Measurements from ENCODE around the gene ABLIM3.
"Not testable (repeated sequence)": the region's sequence is repeated elsewhere in the genome, so short reads cannot be mapped to it uniquely, and the experiment has no call there.

ABLIM3 gene

GRCh38 chr5:149160291-149160787, 19.0 kb downstream of the ABLIM3 start:
- no peak for DNase-seq

GRCh38 chr5:149161026-149161687, 19.9 kb downstream of the ABLIM3 start:
- DNase-seq: no peak

GRCh38 chr5:149161850-149162249, 20.6 kb downstream of the ABLIM3 start:
- DNase-seq: no peak

- DNase-seq: no peak
These were observed 21.2 kb downstream of the ABLIM3 start for GRCh38 chr5:149162401-149163084.

- DNase-seq: no peak
These were observed 23.4 kb downstream of the ABLIM3 start for GRCh38 chr5:149164731-149165130.

- no peak for DNase-seq
These were observed 24.8 kb downstream of the ABLIM3 start for GRCh38 chr5:149166128-149166527.

GRCh38 chr5:149166591-149167100, 25.4 kb downstream of the ABLIM3 start:
- DNase-seq: no peak

- DNase-seq: no peak
These were observed 27.1 kb downstream of the ABLIM3 start for GRCh38 chr5:149168276-149168906.

- DNase-seq: no peak
These were observed 29.0 kb downstream of the ABLIM3 start for GRCh38 chr5:149170299-149170698.

- DNase-seq: peak in 1 of 5 donors; percentile 6
These were observed 31.0 kb downstream of the ABLIM3 start for GRCh38 chr5:149172261-149172660.

GRCh38 chr5:149172709-149173505, 31.6 kb downstream of the ABLIM3 start:
- no peak for DNase-seq

GRCh38 chr5:149174847-149175234, 33.5 kb downstream of the ABLIM3 start:
- no peak for DNase-seq

GRCh38 chr5:149175346-149176105, 34.2 kb downstream of the ABLIM3 start:
- DNase-seq: no peak

GRCh38 chr5:149177339-149177843, 36.1 kb downstream of the ABLIM3 start:
- no peak for DNase-seq

GRCh38 chr5:149177911-149178565, 36.7 kb downstream of the ABLIM3 start:
- no peak for DNase-seq

- DNase-seq: no peak
These were observed 40.4 kb downstream of the ABLIM3 start for GRCh38 chr5:149181732-149182131.

GRCh38 chr5:149182241-149182640, 40.9 kb downstream of the ABLIM3 start:
- no peak for DNase-seq

GRCh38 chr5:149185067-149185466, 43.8 kb downstream of the ABLIM3 start:
- DNase-seq: no peak

GRCh38 chr5:149186506-149186905, 45.2 kb downstream of the ABLIM3 start:
- no peak for DNase-seq

GRCh38 chr5:149187617-149188016, 46.3 kb downstream of the ABLIM3 start:
- not testable (repeated sequence) for DNase-seq

- no peak for DNase-seq
These were observed 47.1 kb downstream of the ABLIM3 start for GRCh38 chr5:149188383-149188782.

All from T-helper 1 cell (primary cell).